Astrocyte (in vitro differentiated cells and primary cell): ENCODE data around the gene FREM3.

Source experiments
- EZH2 ChIP-seq: IDR thresholded peaks from 2 replicates; pipeline ENCODE4 v1.6.1; 2012; ENCODE audit warnings: mild to moderate bottlenecking, low read length, inconsistent platforms; ENCODE audit not compliant: insufficient read depth
- TF ChIP-seq, protein P1 (sequence below): IDR thresholded peaks from 2 replicates; pipeline ENCODE4 v1.5.1; 2011; ENCODE audit warnings: low read depth, mild to moderate bottlenecking, inconsistent platforms, low read length, moderate library complexity; ENCODE audit not compliant: insufficient read depth

DNA sequence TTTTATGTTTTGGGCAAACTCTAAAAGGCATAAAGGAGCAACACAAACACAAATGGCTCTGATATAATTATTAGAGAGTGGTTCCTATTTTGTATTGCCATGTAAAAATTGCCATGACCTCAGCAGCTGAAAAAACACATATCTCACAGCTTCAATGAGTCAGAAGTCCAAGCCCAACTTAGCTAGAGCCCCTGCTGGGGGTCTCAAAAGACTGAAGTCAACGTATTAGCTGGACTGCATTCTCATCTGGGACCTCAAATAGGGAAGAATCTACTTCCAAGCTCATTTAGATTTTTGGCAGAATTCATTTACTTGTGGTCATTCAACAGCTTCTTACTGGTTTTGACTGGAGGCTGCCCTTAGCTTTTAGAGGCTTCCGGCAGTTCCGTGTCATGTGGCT lies 47.4 kb downstream of the FREM3 start:
- TF ChIP-seq EZH2: no peak
- TF ChIP-seq, protein P1, sequence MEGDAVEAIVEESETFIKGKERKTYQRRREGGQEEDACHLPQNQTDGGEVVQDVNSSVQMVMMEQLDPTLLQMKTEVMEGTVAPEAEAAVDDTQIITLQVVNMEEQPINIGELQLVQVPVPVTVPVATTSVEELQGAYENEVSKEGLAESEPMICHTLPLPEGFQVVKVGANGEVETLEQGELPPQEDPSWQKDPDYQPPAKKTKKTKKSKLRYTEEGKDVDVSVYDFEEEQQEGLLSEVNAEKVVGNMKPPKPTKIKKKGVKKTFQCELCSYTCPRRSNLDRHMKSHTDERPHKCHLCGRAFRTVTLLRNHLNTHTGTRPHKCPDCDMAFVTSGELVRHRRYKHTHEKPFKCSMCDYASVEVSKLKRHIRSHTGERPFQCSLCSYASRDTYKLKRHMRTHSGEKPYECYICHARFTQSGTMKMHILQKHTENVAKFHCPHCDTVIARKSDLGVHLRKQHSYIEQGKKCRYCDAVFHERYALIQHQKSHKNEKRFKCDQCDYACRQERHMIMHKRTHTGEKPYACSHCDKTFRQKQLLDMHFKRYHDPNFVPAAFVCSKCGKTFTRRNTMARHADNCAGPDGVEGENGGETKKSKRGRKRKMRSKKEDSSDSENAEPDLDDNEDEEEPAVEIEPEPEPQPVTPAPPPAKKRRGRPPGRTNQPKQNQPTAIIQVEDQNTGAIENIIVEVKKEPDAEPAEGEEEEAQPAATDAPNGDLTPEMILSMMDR: no peak
